NCI-H69 (cell line): ENCODE data around the gene USP7.

Experiments
- DNase-seq: peaks from one replicate; lab custom pipeline; 2025; lab: John Stamatoyannopoulos, UW

Gene USP7

GRCh38 chr16:8951447-8952280, 12.0 kb downstream of the USP7 start:
- no peak for DNase-seq

GRCh38 chr16:8950580-8951077, 13.1 kb downstream of the USP7 start:
- DNase-seq: no peak

GRCh38 chr16:8949536-8950418, 13.9 kb downstream of the USP7 start:
- no peak for DNase-seq

GRCh38 chr16:8948831-8949230, 14.9 kb downstream of the USP7 start:
- DNase-seq: no peak

- no peak for DNase-seq
These were observed 15.6 kb downstream of the USP7 start for GRCh38 chr16:8948069-8948593.

- DNase-seq: peak; percentile 70
These were observed 17.2 kb downstream of the USP7 start for GRCh38 chr16:8946544-8946943.

- DNase-seq: peak; percentile 12
These were observed 17.9 kb downstream of the USP7 start for GRCh38 chr16:8945626-8946296.

GRCh38 chr16:8943966-8944759, 19.5 kb downstream of the USP7 start:
- peak; percentile 25 for DNase-seq

- peak; percentile 25 for DNase-seq
These were observed 20.5 kb downstream of the USP7 start for GRCh38 chr16:8943001-8943763.

GRCh38 chr16:8941718-8942344, 21.9 kb downstream of the USP7 start:
- no peak for DNase-seq

- peak; percentile 80 for DNase-seq
These were observed 25.9 kb downstream of the USP7 start for GRCh38 chr16:8937803-8938202.

- peak; percentile 73 for DNase-seq
These were observed 27.3 kb downstream of the USP7 start for GRCh38 chr16:8936421-8936820.

- peak; percentile 35 for DNase-seq
These were observed 27.7 kb downstream of the USP7 start for GRCh38 chr16:8935989-8936388.

- no peak for DNase-seq
These were observed 29.1 kb downstream of the USP7 start for GRCh38 chr16:8934601-8935000.

- DNase-seq: no peak
These were observed 31.8 kb downstream of the USP7 start for GRCh38 chr16:8931859-8932258.

- peak; percentile 92 for DNase-seq
These were observed 34.5 kb downstream of the USP7 start for GRCh38 chr16:8929086-8929748.

GRCh38 chr16:8928467-8928957, 35.2 kb downstream of the USP7 start:
- DNase-seq: no peak

GRCh38 chr16:8926827-8927226, 36.9 kb downstream of the USP7 start:
- no peak for DNase-seq

GRCh38 chr16:8925455-8925854, 38.3 kb downstream of the USP7 start:
- DNase-seq: no peak
